RCC 7860 (cell line): ENCODE data around the gene IL17REL.

ENCODE experiments used
- DNase-seq: peaks from one replicate; pipeline ENCODE4 v3.0.0-alpha.2; 2015; ENCODE audit warnings: low spot score
- FAIRE-seq: peaks from 2 replicates; lab custom pipeline; 2012; peaks lifted over from hg19 to GRCh38; lab: Jason Lieb, UNC

The IL17REL gene

DNA sequence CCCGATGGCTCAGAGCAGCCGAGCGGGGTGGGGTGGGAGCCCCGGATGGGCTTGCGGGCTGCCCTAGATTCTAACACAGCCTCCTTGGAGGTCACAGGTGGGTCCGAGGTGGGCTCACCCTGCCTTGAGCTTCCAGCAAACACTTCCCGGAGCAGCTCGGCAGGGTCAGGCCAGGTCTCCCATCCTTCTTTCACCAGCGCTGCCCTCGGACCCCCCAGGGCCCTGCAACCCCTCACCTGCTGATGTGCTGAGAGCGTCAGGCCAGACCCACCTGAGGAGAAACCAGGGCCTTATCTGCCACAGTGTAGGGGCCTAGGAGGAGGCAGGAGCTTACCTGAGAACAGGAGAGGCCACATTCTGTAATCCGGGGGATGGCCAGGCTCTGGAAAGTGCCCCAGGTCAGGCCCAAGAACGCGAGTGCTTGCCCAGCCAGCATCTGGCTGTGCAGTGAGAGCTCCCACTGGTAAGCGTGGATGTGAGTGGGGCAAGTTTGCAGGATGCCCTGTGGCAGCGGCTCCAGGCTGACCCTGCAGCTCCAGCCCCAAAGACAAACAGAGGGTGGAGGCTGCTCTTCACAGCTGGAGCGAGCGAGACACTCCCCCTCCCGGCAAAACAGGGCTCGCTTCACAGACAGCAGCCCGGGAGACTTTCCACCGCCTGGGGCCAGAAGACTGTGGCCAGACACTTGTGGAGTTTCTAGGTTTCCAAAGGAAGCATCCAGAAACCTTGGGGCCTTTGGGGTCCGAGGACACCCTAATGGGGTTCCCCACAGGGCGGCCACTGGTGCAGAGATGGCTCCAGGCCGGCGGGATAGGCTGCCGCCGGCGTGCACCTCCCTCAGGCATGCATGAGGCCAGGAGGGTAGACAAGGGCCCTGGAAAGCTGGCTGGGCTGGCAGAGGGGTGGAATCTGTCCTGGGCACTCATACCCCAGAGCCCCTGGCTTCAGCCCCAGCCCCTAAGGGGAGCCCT lies at the start of gene IL17REL:
Gene IL17REL (minus strand): TSS at position 555 of the 971 bp plus-strand sequence. CDS start 119 bp downstream, at position 436.
- DNase-seq (no peak), FAIRE-seq (no peak)

- no peak for FAIRE-seq
- no peak for DNase-seq
Observed at GRCh38 chr22:50061824-50062355, 49.3 kb upstream of the IL17REL start.

DNA sequence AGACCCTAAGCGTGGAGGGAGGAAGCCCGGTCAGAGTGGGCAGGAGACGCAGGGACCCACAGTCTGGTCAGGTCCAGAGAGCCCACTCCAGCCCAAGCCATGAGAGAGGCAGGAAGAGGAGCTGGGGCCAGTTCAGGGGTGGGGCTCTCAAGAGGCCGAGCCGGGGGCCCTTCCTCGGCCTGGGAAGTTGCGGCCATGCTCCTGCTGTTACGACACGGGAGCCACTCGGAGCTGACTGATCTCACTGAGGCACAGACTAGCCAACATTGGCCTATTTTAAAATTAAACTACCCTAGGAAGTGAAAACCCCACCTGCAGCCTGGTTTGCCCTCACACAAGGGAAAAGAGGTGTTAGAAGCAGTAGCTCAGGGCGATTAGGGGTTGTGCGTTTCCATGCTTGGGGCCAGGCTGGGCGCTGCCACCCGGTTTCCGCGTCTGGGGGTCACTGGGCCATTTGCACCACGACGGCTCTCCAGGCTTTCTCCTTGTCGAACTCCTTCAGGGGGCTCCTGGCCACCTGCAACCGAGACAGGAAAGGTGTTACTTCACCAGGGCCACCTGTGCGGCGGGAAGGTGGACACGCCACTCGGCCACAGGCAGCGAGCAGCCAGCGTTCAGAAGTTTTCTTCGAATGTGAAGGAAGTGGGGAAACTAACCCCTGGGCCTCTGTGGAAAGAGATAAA lies 48.7 kb upstream of the IL17REL start:
- FAIRE-seq = no peak
- DNase-seq = no peak

DNA sequence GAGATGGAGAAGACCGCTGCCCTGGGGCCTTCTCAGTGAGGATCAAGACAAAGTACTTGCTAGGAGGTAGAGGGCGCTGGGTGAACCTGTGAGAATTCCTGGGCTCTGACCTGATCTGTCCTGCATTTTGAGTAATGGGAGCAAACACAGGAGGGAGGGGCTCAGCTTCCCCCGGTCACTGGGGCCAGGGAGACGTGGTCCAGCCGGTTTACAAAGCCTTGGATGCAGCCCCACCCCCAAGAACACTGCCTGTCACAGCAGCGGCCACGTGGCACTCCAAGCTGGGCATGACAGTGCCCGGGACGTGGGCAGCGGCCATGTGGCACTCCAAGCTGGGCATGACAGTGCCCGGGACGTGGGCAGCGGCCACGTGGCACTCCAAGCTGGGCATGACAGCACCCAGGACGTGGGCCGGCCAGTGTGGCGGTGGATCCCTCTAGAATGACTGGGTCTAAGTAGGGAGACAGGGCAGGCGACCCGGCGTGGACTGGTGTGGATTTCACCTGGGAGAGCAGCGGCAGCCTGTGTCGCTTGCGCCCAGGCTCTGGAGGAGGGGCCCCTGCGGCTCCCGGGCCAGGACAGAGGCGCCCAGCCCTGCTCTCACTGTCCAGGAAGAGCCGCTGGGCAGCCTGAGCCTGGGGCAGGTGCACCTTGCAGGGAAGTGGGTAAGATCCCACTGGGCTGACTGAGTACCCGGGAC lies 48.0 kb upstream of the IL17REL start:
- no peak for FAIRE-seq
- no peak for DNase-seq

GRCh38 chr22:50059881-50060262 lies 47.3 kb upstream of the IL17REL start:
- FAIRE-seq = no peak
- DNase-seq = no peak

GRCh38 chr22:50058906-50059880 lies 46.6 kb upstream of the IL17REL start:
- FAIRE-seq (no peak), DNase-seq (no peak)

DNA sequence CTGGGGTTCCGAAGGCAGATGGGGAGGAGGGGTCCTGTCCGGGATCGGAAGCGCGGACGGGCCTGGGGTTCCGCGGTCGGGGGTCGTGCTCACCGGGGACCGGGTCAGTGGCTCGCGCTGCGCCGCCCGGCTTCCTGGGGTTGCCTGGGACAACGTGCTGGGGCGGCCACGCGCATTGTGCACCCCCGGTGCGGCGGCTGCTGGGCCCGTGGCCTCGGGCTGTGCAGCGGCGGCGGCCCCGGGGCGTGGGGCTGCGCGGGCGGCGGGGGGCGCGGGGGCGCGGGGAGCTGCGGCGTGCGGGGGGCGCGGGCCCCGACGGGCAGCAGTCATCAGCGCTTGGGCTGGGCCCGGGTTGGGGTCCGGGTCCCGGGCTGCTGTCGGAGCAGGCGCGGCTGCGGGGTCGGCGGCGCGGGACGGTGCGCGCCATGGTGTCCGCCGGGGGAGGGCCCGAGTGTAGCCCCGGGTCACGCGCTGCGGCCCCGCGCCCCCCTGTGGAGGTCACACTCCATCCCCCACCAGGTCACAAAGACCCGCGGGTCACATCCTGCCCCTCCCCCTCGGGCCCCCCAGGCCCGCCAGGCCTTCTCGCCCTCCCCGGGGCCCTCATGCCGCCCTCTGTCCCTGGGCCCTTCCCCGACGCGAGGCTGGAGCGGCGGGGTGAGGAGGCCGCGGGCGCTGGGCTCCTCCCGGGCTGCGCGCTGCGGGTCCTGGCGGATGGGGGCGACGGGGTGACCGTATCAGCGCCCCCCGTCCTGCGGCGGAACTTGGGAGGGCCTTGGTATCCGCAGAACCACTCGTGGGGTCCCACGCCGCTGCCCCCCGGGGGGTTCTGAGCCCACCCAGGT lies 45.7 kb upstream of the IL17REL start, which contains the start of gene TTLL8:
Gene TTLL8 (minus strand): TSS at position 238 of the 845 bp plus-strand sequence.
- DNase-seq (no peak), FAIRE-seq (no peak)

GRCh38 chr22:50057278-50058060 lies 44.9 kb upstream of the IL17REL start:
- DNase-seq (no peak), FAIRE-seq (no peak)

DNA sequence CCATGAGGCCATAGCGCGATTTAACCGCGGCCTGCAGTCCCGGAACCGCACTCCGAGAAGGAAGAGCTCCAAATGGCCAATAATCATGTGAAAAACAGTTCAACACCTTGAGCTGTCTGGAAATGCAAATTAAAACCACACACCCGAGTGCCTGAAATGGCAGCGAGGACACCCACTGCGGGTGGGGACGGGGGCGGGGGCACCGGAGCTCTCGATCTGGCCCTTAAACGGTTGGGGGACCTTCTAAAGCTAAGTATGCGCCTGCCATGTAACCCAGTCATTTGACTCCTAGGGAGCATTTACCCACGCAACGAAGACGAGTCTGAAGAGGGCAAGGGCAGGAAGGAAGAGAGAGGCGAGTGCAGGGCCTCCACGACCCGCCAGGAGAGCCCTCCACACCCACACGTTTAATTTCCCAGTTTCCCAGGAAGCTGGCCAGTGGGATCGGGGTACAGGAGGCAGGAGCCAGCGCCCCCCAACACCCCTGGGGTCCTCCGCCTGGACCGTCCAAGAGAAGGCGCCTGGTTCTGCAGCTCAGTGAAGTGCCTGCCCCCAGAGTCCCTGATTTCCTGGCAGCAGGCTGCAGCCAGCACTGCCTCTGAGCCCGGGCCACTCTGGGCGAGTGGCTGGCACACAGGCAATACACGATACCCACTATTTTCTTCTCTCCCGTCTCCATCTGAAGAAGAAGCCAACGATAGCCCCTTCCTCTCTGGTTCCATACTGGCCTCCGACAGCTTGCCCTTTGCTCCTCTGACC lies 43.8 kb upstream of the IL17REL start:
- DNase-seq = no peak
- FAIRE-seq = no peak

- no peak for FAIRE-seq
- DNase-seq = no peak
Observed at GRCh38 chr22:50053861-50054260, 41.3 kb upstream of the IL17REL start.

DNA sequence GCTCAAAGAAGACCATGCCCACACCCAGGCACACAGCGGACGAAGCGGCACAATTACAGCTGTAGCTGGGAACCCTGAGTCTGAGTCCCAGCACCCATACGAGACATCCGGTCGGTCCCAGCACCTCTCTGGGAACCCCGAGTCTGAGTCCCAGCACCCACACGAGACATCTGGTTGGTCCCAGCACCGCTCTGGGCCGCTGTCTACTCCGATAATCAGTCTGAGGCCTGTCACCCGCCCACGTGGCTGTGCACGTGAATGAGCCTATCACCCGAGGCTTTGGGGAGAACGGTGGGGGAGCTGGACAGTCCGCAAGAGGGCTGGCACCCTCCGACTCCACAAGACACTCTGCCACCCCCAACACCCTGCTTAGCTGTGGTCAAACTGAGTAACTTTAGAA lies 39.4 kb upstream of the IL17REL start:
- FAIRE-seq = no peak
- no peak for DNase-seq

DNA sequence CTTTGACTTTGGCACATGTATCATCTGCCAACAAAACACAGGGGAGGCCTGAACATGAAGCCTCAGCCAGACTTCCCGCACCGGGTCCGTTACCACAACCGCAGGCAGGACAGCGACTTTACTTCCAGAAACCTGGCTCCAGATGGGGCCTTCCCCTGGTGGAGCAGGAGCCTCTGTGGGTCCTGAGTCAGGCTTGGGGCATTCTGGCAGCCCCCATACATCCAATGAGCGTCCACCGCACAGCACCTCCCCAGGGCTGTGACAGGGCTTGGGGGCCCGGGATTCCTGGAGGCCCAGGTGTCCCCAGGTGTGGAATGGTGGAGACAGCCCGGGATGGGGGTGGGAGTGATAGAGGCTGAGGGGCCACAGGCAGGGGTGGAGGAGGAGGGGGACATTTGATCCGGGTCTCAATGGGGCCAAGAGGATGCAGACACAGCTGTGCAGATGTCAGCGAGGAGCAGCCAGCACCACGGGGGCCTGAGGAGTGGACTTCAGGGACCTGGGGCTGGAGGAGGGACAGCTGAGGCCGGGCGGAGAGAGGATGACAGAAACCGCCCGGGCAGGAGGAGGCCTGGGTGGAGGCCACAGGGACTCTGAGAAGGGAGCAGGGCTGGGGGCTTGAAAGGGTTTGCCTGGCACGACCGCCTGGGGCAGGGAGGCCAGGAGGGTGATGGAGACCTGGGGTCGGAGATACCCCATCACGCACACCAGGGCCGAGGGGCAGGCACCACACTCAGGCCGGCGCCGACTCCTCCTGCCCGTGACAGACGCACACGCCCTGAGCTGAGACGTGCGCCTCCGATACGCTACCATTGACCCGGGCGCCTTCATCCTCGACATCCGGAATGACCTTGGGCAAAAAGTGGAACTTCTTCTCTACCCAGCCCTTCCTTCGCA lies 37.0 kb upstream of the IL17REL start:
- FAIRE-seq = no peak

DNA sequence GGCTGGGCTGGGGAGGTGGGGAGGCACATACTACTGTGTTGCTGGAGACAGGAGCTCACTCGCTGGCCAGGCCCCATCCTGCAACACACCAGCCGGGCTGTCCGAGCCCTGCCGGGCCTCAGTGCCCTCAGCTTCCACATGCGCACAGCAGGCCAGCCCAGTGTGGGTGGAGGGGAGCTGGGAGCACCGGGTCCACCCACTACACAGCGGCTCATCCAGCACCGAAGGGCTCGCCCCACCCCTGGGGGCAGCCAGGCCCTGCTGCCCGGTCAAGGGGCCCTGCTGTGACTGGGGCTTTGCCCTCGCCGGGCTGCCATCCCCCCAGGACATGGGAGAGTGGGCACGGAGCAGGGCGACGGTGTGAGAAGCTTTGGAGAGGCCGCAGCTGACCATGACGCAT lies 36.3 kb upstream of the IL17REL start:
- DNase-seq (no peak), FAIRE-seq (no peak)

More for the DNA sequence above, 37.0 kb upstream of the IL17REL start:
- DNase-seq = no peak

- no peak for FAIRE-seq
- no peak for DNase-seq
Observed at GRCh38 chr22:50048061-50048765, 35.6 kb upstream of the IL17REL start.

- no peak for FAIRE-seq
- no peak for DNase-seq
Observed at GRCh38 chr22:50047346-50047745, 34.8 kb upstream of the IL17REL start.
